Endothelial cell of umbilical vein (primary cell): ENCODE measurements around the gene LPAR3.

Source experiments
- CTCF ChIP-seq, 2 donors: IDR thresholded peaks; 1 replicate in 1 of 2; 2 replicates in 1 of 2; pipeline ENCODE4 v1.5.1; 2011; ENCODE audit warnings: low read length in 2 of 2, mild to moderate bottlenecking in 2 of 2, moderate library complexity in 2 of 2, control low read depth in 1 of 2, inconsistent platforms in 1 of 2, low read depth in 1 of 2; ENCODE audit not compliant: insufficient read depth in 1 of 2; ENCODE audit errors: extremely low read depth in 1 of 2
- EZH2 ChIP-seq: IDR thresholded peaks from 2 replicates; pipeline ENCODE4 v1.6.1; 2012; ENCODE audit warnings: borderline replicate concordance, low read depth, mild to moderate bottlenecking, moderate library complexity, low read length, inconsistent platforms; ENCODE audit not compliant: severe bottlenecking
- FOS ChIP-seq: IDR thresholded peaks from 2 replicates; pipeline ENCODE4 v1.6.1; 2011; ENCODE audit warnings: mild to moderate bottlenecking, low read length, moderate library complexity, borderline replicate concordance; ENCODE audit not compliant: insufficient read depth
- MAX ChIP-seq: IDR thresholded peaks from 2 replicates; pipeline ENCODE4 v1.6.1; 2011; ENCODE audit not compliant: insufficient read depth, insufficient read length
- MYC ChIP-seq: IDR thresholded peaks from one replicate; pipeline ENCODE4 v1.6.1; 2011; ENCODE audit warnings: mild to moderate bottlenecking, low read depth, low read length
- POLR2A ChIP-seq: IDR thresholded peaks from 2 replicates; pipeline ENCODE4 v1.6.1; 2012; ENCODE audit warnings: low read depth, mild to moderate bottlenecking, control low read depth, low read length
- POLR2AphosphoS5 ChIP-seq: IDR thresholded peaks from 2 replicates; pipeline ENCODE4 v1.6.1; 2012; ENCODE audit warnings: low read depth, mild to moderate bottlenecking, control low read depth, low read length, moderate library complexity; ENCODE audit not compliant: insufficient read depth

- no peak for TF ChIP-seq POLR2A
- TF ChIP-seq CTCF (IDR thresholded peaks at IDR 0.05; ENCODE audit: extremely low read depth in 1 of 2, insufficient read depth in 1 of 2, low read depth in 1 of 2, low read length in 2 of 2), result no peak
- no peak for TF ChIP-seq MYC
- TF ChIP-seq MAX, result no peak
- no peak for TF ChIP-seq EZH2
- TF ChIP-seq POLR2AphosphoS5, result no peak
- TF ChIP-seq FOS, result no peak
Observed at GRCh38 chr1:84844094-84844493, 48.9 kb downstream of the LPAR3 start.
